ENCODE results near the gene CLEC2A.

DNA sequence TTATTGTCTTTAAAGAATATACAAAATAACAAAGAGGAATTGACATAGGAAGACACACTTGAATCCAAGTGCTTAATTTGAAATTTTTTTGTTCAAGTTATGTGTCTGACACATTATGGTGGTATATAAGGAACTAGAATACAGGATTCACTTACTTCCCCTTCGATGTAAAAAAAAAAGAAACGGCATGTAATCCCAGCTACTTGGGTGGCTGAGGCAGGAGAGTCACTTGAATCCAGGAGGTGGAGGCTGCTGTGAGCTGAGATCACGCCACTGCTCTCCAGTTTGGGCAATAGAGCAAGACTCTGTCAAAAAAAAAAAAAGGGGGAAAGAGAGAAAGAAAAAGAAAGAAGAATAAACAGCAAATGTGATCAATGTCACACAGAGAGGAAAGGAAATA is 48.0 kb upstream of the CLEC2A start:
- no peak for TF ChIP-seq POLR2A (IDR thresholded peaks at IDR 0.05; ENCODE audit: low read depth)
- TF ChIP-seq EP300 (IDR thresholded peaks at IDR 0.05), result no peak
- TF ChIP-seq, protein P1, sequence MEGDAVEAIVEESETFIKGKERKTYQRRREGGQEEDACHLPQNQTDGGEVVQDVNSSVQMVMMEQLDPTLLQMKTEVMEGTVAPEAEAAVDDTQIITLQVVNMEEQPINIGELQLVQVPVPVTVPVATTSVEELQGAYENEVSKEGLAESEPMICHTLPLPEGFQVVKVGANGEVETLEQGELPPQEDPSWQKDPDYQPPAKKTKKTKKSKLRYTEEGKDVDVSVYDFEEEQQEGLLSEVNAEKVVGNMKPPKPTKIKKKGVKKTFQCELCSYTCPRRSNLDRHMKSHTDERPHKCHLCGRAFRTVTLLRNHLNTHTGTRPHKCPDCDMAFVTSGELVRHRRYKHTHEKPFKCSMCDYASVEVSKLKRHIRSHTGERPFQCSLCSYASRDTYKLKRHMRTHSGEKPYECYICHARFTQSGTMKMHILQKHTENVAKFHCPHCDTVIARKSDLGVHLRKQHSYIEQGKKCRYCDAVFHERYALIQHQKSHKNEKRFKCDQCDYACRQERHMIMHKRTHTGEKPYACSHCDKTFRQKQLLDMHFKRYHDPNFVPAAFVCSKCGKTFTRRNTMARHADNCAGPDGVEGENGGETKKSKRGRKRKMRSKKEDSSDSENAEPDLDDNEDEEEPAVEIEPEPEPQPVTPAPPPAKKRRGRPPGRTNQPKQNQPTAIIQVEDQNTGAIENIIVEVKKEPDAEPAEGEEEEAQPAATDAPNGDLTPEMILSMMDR (IDR thresholded peaks at IDR 0.05), result no peak

Data from esophagus muscularis mucosa (tissue), 4 donors.